Neural progenitor cell (in vitro differentiated cells): ENCODE measurements around the gene INAFM1. TPM values are rescaled to one million over a fixed set of nuclear protein-coding genes. Genes with fewer than 3 reads are reported as not detected.

Experiments used
- DNase-seq: peaks from one replicate; pipeline ENCODE4 v3.0.0-alpha.2; 2016; ENCODE audit warnings: low spot score
- H2AFZ ChIP-seq: fragments of 200-600 bp; sonication (generic); replicated peaks from 2 replicates; pipeline ENCODE4 v1.6.1; 2016; ENCODE audit warnings: antibody characterized with exemption
- H3F3A ChIP-seq: fragments of 200-600 bp; sonication (generic); 2 replicates; pipeline ENCODE4 v1.6.1; 2016; ENCODE audit warnings: antibody characterized with exemption, low read depth
- H3K27ac ChIP-seq: fragments of 200-600 bp; sonication (generic); 2 replicates; pipeline ENCODE4 v1.5.1; 2016; ENCODE audit warnings: mild to moderate bottlenecking
- H3K27me3 ChIP-seq: fragments of 200-600 bp; sonication (generic); 2 replicates; pipeline ENCODE4 v1.6.1; 2016; ENCODE audit warnings: mild to moderate bottlenecking, moderate library complexity
- H3K36me3 ChIP-seq: fragments of 200-600 bp; sonication (generic); 2 replicates; pipeline ENCODE4 v1.5.1; 2016
- H3K4me1 ChIP-seq: fragments of 200-600 bp; sonication (generic); 2 replicates; pipeline ENCODE4 v1.6.1; 2016; ENCODE audit warnings: mixed run types
- H3K4me2 ChIP-seq: fragments of 200-600 bp; sonication (generic); 2 replicates; pipeline ENCODE4 v1.6.1; 2016
- H3K4me3 ChIP-seq: fragments of 200-600 bp; sonication (generic); 2 replicates; pipeline ENCODE4 v1.5.1; 2016
- H3K79me2 ChIP-seq: fragments of 200-600 bp; sonication (generic); 2 replicates; pipeline ENCODE4 v1.6.1; 2016; ENCODE audit warnings: low read depth
- H3K9ac ChIP-seq: fragments of 200-600 bp; sonication (generic); 2 replicates; pipeline ENCODE4 v1.6.1; 2016
- H3K9me3 ChIP-seq: fragments of 200-600 bp; sonication (generic); 2 replicates; pipeline ENCODE4 v1.5.1; 2016; ENCODE audit warnings: low read depth
- H4K20me1 ChIP-seq: fragments of 200-600 bp; sonication (generic); 2 replicates; pipeline ENCODE4 v1.6.1; 2016; ENCODE audit warnings: low read depth
- H3K27ac Mint-ChIP-seq: 3 replicates; pipeline ENCODE4 v1.8.0; 2021; ENCODE audit warnings: mixed read lengths
- H3K27me3 Mint-ChIP-seq: 2 replicates; pipeline ENCODE4 v1.8.0; 2022; ENCODE audit warnings: low read depth, mild to moderate bottlenecking, inconsistent platforms, moderate library complexity, mixed read lengths; ENCODE audit not compliant: insufficient read depth
- H3K36me3 Mint-ChIP-seq: 3 replicates; pipeline ENCODE4 v1.8.0; 2021; ENCODE audit warnings: mixed read lengths
- H3K4me1 Mint-ChIP-seq: 3 replicates; pipeline ENCODE4 v1.8.0; 2021; ENCODE audit warnings: mixed read lengths
- H3K4me3 Mint-ChIP-seq: 3 replicates; pipeline ENCODE4 v1.8.0; 2021; ENCODE audit warnings: mild to moderate bottlenecking, moderate library complexity, mixed read lengths
- H3K9me3 Mint-ChIP-seq: 3 replicates; pipeline ENCODE4 v1.8.0; 2020; ENCODE audit warnings: mixed read lengths
- EZH2 ChIP-seq: fragments of 200-600 bp; sonication (generic); IDR thresholded peaks from 2 replicates; pipeline ENCODE4 v1.6.1; 2017; ENCODE audit warnings: antibody characterized with exemption, mild to moderate bottlenecking, moderate library complexity
- EZH2phosphoT487 ChIP-seq: fragments of 200-600 bp; sonication (generic); IDR thresholded peaks from 2 replicates; pipeline ENCODE4 v1.6.1; 2017; ENCODE audit warnings: antibody characterized with exemption
- total RNA-seq: library from RNA; depleted of rRNA; stranded (reverse); fragments of >200 nt; gene quantifications from 2 replicates; pipeline ENCODE4 v1.2.3, GENCODE V29; 2015; ENCODE audit warnings: low replicate concordance
- TF ChIP-seq, protein P1 (sequence below): fragments of 200-600 bp; sonication (generic); IDR thresholded peaks from 2 replicates; pipeline ENCODE4 v1.5.1; 2017; ENCODE audit warnings: antibody characterized with exemption, mild to moderate bottlenecking

INAFM1 gene
- total RNA-seq, 1 donor from 2014 or later = not detected

DNA sequence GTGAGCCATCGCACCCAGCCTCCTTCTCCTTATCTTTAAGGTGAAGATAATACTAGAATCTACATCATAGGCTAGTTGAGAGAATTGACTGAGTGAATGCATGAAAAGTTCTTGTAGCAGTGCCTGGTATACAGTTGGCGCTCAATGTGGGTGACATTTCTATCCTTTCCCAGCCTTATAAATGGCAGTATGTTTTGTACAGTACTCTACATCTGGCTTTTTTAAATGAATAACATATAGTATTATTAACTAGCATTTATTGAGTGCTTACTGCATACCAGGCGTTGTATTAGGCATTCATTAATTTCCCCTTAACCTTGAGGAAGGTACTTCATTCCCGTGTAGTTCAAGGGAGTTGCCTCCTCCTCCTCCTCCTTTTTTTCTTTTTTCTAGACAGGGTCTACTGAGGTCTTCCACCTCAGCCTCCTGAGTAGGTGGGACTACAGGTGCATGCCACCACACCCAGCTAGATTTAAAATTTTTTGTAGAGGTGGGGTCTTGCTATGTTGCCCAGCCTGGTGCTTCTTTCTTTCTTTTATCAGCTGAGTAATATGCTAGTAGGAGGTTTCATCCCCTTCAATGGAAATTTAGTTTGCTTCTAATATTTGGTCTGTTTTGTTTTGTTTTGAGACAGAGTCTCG, 37.8 kb downstream of the INAFM1 start:
- TF ChIP-seq EZH2 (no peak), EZH2phosphoT487 (no peak)
- TF ChIP-seq, protein P1, sequence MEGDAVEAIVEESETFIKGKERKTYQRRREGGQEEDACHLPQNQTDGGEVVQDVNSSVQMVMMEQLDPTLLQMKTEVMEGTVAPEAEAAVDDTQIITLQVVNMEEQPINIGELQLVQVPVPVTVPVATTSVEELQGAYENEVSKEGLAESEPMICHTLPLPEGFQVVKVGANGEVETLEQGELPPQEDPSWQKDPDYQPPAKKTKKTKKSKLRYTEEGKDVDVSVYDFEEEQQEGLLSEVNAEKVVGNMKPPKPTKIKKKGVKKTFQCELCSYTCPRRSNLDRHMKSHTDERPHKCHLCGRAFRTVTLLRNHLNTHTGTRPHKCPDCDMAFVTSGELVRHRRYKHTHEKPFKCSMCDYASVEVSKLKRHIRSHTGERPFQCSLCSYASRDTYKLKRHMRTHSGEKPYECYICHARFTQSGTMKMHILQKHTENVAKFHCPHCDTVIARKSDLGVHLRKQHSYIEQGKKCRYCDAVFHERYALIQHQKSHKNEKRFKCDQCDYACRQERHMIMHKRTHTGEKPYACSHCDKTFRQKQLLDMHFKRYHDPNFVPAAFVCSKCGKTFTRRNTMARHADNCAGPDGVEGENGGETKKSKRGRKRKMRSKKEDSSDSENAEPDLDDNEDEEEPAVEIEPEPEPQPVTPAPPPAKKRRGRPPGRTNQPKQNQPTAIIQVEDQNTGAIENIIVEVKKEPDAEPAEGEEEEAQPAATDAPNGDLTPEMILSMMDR = no peak
- H3K27me3 ChIP-seq = no peaks in the 10 kb centered on the region
- H2AFZ ChIP-seq = no peak overlapping the region
- H3F3A ChIP-seq = no peaks in the 10 kb centered on the region
- no peaks in the 10 kb centered on the region for H4K20me1 ChIP-seq
- H3K79me2 ChIP-seq = no peaks in the 10 kb centered on the region
- H3K27me3 Mint-ChIP-seq = peaks cover 4% of the 10 kb centered on the region
- no peaks in the 10 kb centered on the region for H3K9me3 ChIP-seq
- no peak overlapping the region for H3K27ac Mint-ChIP-seq
- no peak for DNase-seq
- no peaks in the 10 kb centered on the region for H3K36me3 Mint-ChIP-seq
- H3K4me1 Mint-ChIP-seq = no peaks in the 10 kb centered on the region
- H3K4me3 Mint-ChIP-seq = peak overlapping the region; percentile 41
- no peaks in the 10 kb centered on the region for H3K4me1 ChIP-seq
- H3K9ac ChIP-seq = no peak overlapping the region
- H3K9me3 Mint-ChIP-seq = no peaks in the 10 kb centered on the region
- no peaks in the 10 kb centered on the region for H3K36me3 ChIP-seq
- no peak overlapping the region for H3K27ac ChIP-seq
- no peak overlapping the region for H3K4me3 ChIP-seq
- H3K4me2 ChIP-seq = no peak overlapping the region

DNA sequence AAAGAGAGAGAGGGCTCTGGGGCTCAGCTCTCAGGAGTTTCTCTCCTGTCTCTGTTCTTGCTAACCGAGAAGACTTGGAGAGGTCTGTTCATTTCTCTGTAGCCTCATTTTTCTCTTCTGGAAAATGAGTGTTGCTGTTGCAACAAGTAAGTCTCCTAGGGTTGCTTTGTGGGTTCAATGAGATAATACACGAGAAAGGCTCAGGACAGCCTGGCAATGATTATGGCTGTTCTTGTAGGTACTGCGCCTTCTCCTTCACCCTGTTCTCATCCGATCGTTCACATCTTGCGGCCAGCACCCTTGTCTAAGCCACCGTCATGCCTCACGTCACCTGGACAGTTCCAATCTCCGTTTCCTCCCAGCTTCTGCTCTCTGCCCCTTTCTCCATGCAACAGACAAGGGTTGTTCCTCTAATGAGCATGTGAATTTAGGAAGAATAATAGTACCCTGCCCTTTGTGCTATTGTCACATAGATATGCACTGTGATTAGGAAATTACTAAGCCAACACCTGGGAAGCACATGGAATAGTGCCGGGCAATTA, 39.1 kb downstream of the INAFM1 start:
- no peak overlapping the region for H3K27ac Mint-ChIP-seq
- Histone ChIP-seq H3K4me3 (no peak overlapping the region), H3K9ac (no peak overlapping the region), H3K4me2 (no peak overlapping the region), H3F3A (no peaks in the 10 kb centered on the region), H3K79me2 (no peaks in the 10 kb centered on the region), H3K4me1 (no peaks in the 10 kb centered on the region), H3K27ac (no peak overlapping the region), H3K27me3 (no peaks in the 10 kb centered on the region), H2AFZ (no peak overlapping the region), H4K20me1 (no peaks in the 10 kb centered on the region), H3K9me3 (no peaks in the 10 kb centered on the region), H3K36me3 (no peaks in the 10 kb centered on the region)
- H3K9me3 Mint-ChIP-seq = no peaks in the 10 kb centered on the region
- no peaks in the 10 kb centered on the region for H3K4me1 Mint-ChIP-seq
- no peak overlapping the region for H3K4me3 Mint-ChIP-seq
- TF ChIP-seq EZH2 = no peak
- TF ChIP-seq, protein P1 = no peak
- TF ChIP-seq EZH2phosphoT487 = no peak
- H3K36me3 Mint-ChIP-seq = no peaks in the 10 kb centered on the region
- DNase-seq = no peak
- H3K27me3 Mint-ChIP-seq = peaks cover 4% of the 10 kb centered on the region

- H3K4me3 Mint-ChIP-seq = no peak overlapping the region
- H3K27ac ChIP-seq = no peak overlapping the region
Observed at GRCh38 chr19:47315125-47315821, 40.6 kb downstream of the INAFM1 start.

More at GRCh38 chr19:47315125-47315821, 40.6 kb downstream of the INAFM1 start:
- Histone ChIP-seq H3K4me3 (no peak overlapping the region), H3F3A (no peaks in the 10 kb centered on the region), H3K9me3 (no peaks in the 10 kb centered on the region), H3K4me2 (no peak overlapping the region), H4K20me1 (no peaks in the 10 kb centered on the region), H2AFZ (no peak overlapping the region), H3K27me3 (no peaks in the 10 kb centered on the region), H3K9ac (no peak overlapping the region), H3K4me1 (no peaks in the 10 kb centered on the region), H3K36me3 (no peaks in the 10 kb centered on the region), H3K79me2 (no peaks in the 10 kb centered on the region)
- no peak for DNase-seq
- TF ChIP-seq, protein P1 = no peak
- TF ChIP-seq EZH2phosphoT487 (no peak), EZH2 (no peak)
- Mint-ChIP-seq H3K27ac (no peak overlapping the region), H3K4me1 (no peaks in the 10 kb centered on the region), H3K27me3 (peaks cover 7% of the 10 kb centered on the region), H3K9me3 (no peaks in the 10 kb centered on the region), H3K36me3 (no peaks in the 10 kb centered on the region)
